Tibial nerve (tissue), 4 donors: ENCODE measurements around the gene ATP1A2. TPM values are rescaled to one million over a fixed set of nuclear protein-coding genes. Genes with fewer than 3 reads are reported as not detected.

Experiments
- DNase-seq, 2 donors: peaks; one replicate each; pipeline ENCODE4 v3.0.0-alpha.2; 2019; ENCODE audit warnings: low spot score in 2 of 2
- H3K27ac ChIP-seq, 4 donors: fragments of 200-600 bp; sonication (generic) in 3 of 4; one replicate each; pipeline ENCODE4 v1.5.1; 2017 to 2019; ENCODE audit warnings: mild to moderate bottlenecking in 1 of 4
- H3K27me3 ChIP-seq, 2 donors: fragments of 200-600 bp; sonication (generic) in 1 of 2; one replicate each; pipeline versions ENCODE4 v1.5.1 to v1.6.0; 2017 to 2019
- H3K36me3 ChIP-seq, 3 donors: fragments of 200-600 bp; sonication (generic); one replicate each; pipeline ENCODE4 v1.5.1; 2018 to 2019
- H3K4me1 ChIP-seq, 4 donors: fragments of 200-600 bp; sonication (generic) in 3 of 4; one replicate each; pipeline ENCODE4 v1.5.1; 2017 to 2019
- H3K4me3 ChIP-seq, 4 donors: fragments of 200-600 bp; sonication (generic) in 3 of 4; one replicate each; pipeline ENCODE4 v1.5.1; 2017 to 2019; ENCODE audit warnings: mild to moderate bottlenecking in 1 of 4, moderate library complexity in 1 of 4
- H3K9me3 ChIP-seq, 4 donors: fragments of 200-600 bp; sonication (generic) in 3 of 4; one replicate each; pipeline ENCODE4 v1.5.1; 2017 to 2019
- CTCF ChIP-seq, 5 experiments: fragments of 200-600 bp in 3 of 5; fragments of 450-650 bp in 2 of 5; sonication (generic) in 3 of 5; IDR thresholded peaks; one replicate each; pipeline ENCODE4 v1.5.1; 2016 to 2019; ENCODE audit warnings: antibody characterized with exemption in 5 of 5, mild to moderate bottlenecking in 3 of 5, moderate library complexity in 2 of 5
- EP300 ChIP-seq, 2 donors: sonication (generic); formaldehyde crosslinking; IDR thresholded peaks; one replicate each; pipeline ENCODE4 v1.6.1; 2017; ENCODE audit warnings: antibody characterized with exemption in 2 of 2, mild to moderate bottlenecking in 1 of 2
- POLR2A ChIP-seq, 2 donors: fragments of 450-650 bp; IDR thresholded peaks; one replicate each; pipeline ENCODE4 v1.6.1; 2017; ENCODE audit warnings: antibody characterized with exemption in 2 of 2, mild to moderate bottlenecking in 2 of 2, moderate library complexity in 2 of 2
- WGBS, 2 donors: methylation state at CpG; one replicate each; pipeline ENCODE4 v1.1.5; 2018; 5-methylcytosine and 5-hydroxymethylcytosine counted together
- total RNA-seq, 4 donors: library from RNA; depleted of rRNA; stranded (reverse); fragments of >200 nt; gene quantifications; one replicate each; pipeline ENCODE4 v1.1.0, GENCODE V29; 2016

The ATP1A2 gene
- total RNA-seq, 4 donors from 2014 or later = 173 to 211 (median 201) TPM

- Histone ChIP-seq H3K4me3 (no peak overlapping the region), H3K4me1 (peaks cover 0 to 6% (median 0%) of the 10 kb centered on the region in 4 donors), H3K36me3 (no peaks in the 10 kb centered on the region), H3K27me3 (no peaks in the 10 kb centered on the region), H3K27ac (no peak overlapping the region), H3K9me3 (no peaks in the 10 kb centered on the region)
- DNase-seq = no peak
- no peak for TF ChIP-seq EP300 (IDR thresholded peaks at IDR 0.05)
- TF ChIP-seq POLR2A (IDR thresholded peaks at IDR 0.05) = no peak
- TF ChIP-seq CTCF (IDR thresholded peaks at IDR 0.05) = no peak
- 68 to 76% methylated on average over 5 of the region's 5 CpGs for WGBS, 2 donors
Measured at GRCh38 chr1:160168016-160168415, 52.5 kb downstream of the ATP1A2 start.

- no peak overlapping the region for H3K27ac ChIP-seq
- DNase-seq = no peak
- H3K27me3 ChIP-seq = no peaks in the 10 kb centered on the region
- peaks cover 0 to 6% (median 0%) of the 10 kb centered on the region in 4 donors for H3K4me1 ChIP-seq
- H3K4me3 ChIP-seq = no peak overlapping the region
- no peaks in the 10 kb centered on the region for H3K36me3 ChIP-seq
- H3K9me3 ChIP-seq = no peaks in the 10 kb centered on the region
- no peak for TF ChIP-seq POLR2A (IDR thresholded peaks at IDR 0.05)
- TF ChIP-seq EP300 (IDR thresholded peaks at IDR 0.05) = no peak
- TF ChIP-seq CTCF (IDR thresholded peaks at IDR 0.05) = no peak
- WGBS, 2 donors = 78 to 81% methylated on average over 13 of the region's 13 CpGs
Measured at GRCh38 chr1:160168609-160169369, 53.2 kb downstream of the ATP1A2 start.

GRCh38 chr1:160169553-160170399 is 54.2 kb downstream of the ATP1A2 start:
- H3K36me3 ChIP-seq = no peaks in the 10 kb centered on the region
- peaks cover 0 to 6% (median 0%) of the 10 kb centered on the region in 4 donors for H3K4me1 ChIP-seq
- 53 to 58% methylated on average over 15 of the region's 15 CpGs for WGBS, 2 donors
- no peak for DNase-seq
- no peak overlapping the region for H3K4me3 ChIP-seq
- no peak overlapping the region for H3K27ac ChIP-seq
- no peaks in the 10 kb centered on the region for H3K27me3 ChIP-seq
- H3K9me3 ChIP-seq = no peaks in the 10 kb centered on the region
- TF ChIP-seq EP300 (IDR thresholded peaks at IDR 0.05) = no peak
- no peak for TF ChIP-seq CTCF (IDR thresholded peaks at IDR 0.05)
- TF ChIP-seq POLR2A (IDR thresholded peaks at IDR 0.05) = no peak

GRCh38 chr1:160171354-160171753 is 55.8 kb downstream of the ATP1A2 start:
- TF ChIP-seq EP300 (IDR thresholded peaks at IDR 0.05) (no peak), CTCF (IDR thresholded peaks at IDR 0.05) (no peak), POLR2A (IDR thresholded peaks at IDR 0.05) (no peak)
- Histone ChIP-seq H3K36me3 (no peaks in the 10 kb centered on the region), H3K4me3 (no peak overlapping the region), H3K9me3 (no peaks in the 10 kb centered on the region), H3K4me1 (peaks cover 0 to 6% (median 0%) of the 10 kb centered on the region in 4 donors), H3K27ac (no peak overlapping the region), H3K27me3 (no peaks in the 10 kb centered on the region)
- 91 to 92% methylated on average over 4 of the region's 4 CpGs for WGBS, 2 donors
- no peak for DNase-seq

GRCh38 chr1:160171980-160172379 is 56.4 kb downstream of the ATP1A2 start:
- TF ChIP-seq CTCF (IDR thresholded peaks at IDR 0.05) (no peak), POLR2A (IDR thresholded peaks at IDR 0.05) (no peak), EP300 (IDR thresholded peaks at IDR 0.05) (no peak)
- 59 to 64% methylated on average over 9 of the region's 9 CpGs for WGBS, 2 donors

More at GRCh38 chr1:160171980-160172379, 56.4 kb downstream of the ATP1A2 start:
- no peaks in the 10 kb centered on the region for H3K36me3 ChIP-seq
- H3K4me3 ChIP-seq = no peak overlapping the region
- no peaks in the 10 kb centered on the region for H3K9me3 ChIP-seq
- H3K27ac ChIP-seq = no peak overlapping the region
- H3K4me1 ChIP-seq = peaks cover 0 to 6% (median 0%) of the 10 kb centered on the region in 4 donors
- DNase-seq = no peak
- no peaks in the 10 kb centered on the region for H3K27me3 ChIP-seq
